Transverse colon (tissue), 4 donors: ENCODE data around the gene CELSR1.

Experiments used
- CTCF ChIP-seq, 5 experiments: fragments of 200-600 bp in 3 of 5; fragments of 450-650 bp in 2 of 5; sonication (generic) in 3 of 5; IDR thresholded peaks; 1 replicate in 2 of 5; 2 replicates in 3 of 5; pipeline ENCODE4 v1.5.1; 2016 to 2017; ENCODE audit warnings: antibody characterized with exemption in 5 of 5, inconsistent platforms in 3 of 5, mild to moderate bottlenecking in 2 of 5, moderate library complexity in 1 of 5
- EP300 ChIP-seq: sonication (generic); formaldehyde crosslinking; IDR thresholded peaks from one replicate; pipeline ENCODE4 v1.6.1; 2017; ENCODE audit warnings: antibody characterized with exemption, low read depth
- POLR2A ChIP-seq: fragments of 450-650 bp; IDR thresholded peaks from one replicate; pipeline ENCODE4 v1.6.1; 2016; ENCODE audit warnings: antibody characterized with exemption, mild to moderate bottlenecking, moderate library complexity
- POLR2AphosphoS5 ChIP-seq, 3 donors: sonication (generic); formaldehyde crosslinking; IDR thresholded peaks; one replicate each; pipeline ENCODE4 v1.6.1; 2016; ENCODE audit warnings: antibody characterized with exemption in 3 of 3

DNA sequence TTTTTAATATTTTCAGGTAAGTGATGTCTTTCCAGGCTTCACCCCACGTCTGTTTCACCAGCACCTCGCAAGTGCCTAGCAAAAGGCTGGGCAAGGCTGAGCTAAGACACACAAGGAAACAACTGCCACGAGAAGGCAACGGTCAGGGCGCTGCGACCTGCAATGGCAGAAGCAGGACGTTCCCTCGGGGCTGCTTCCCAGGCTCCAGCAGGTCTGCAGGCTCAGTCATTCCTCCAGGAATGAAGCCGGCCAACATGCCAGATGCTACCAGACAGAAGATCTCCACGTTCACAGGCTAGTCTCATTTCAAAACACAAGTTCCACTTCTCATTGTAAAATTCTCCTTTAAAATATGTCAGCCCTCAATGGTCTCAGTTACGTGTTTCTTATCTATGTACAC, 45.5 kb downstream of the CELSR1 start:
- TF ChIP-seq CTCF (IDR thresholded peaks at IDR 0.05), result no peak
- TF ChIP-seq POLR2AphosphoS5 (IDR thresholded peaks at IDR 0.05), result no peak
- TF ChIP-seq POLR2A, result no peak
- no peak for TF ChIP-seq EP300
